SK-N-SH (cell line): ENCODE measurements around the gene ZDHHC5. TPM values are rescaled to one million over a fixed set of nuclear protein-coding genes. Genes with fewer than 3 reads are reported as not detected.
"Not testable (repeated sequence)": the region's sequence is repeated elsewhere in the genome, so short reads cannot be mapped to it uniquely, and the experiment has no call there.

Experiments
- CTCF ChIA-PET: fragments of 300-600, 350-600 bp; formaldehyde crosslinking; extraction: SDS; loops from one replicate; lab custom pipeline; 2021; lab: Yijun Ruan, JAX
- POLR2A ChIA-PET: fragments of 350-600 bp; sonication (Branson Sonifier 250); formaldehyde crosslinking; extraction: SDS; loops from one replicate; lab custom pipeline; 2020; ENCODE audit warnings: antibody characterized with exemption, inconsistent platforms; lab: Yijun Ruan, JAX
- DNase-seq: peaks from one replicate; pipeline ENCODE4 v3.0.0; 2012
- H2AFZ ChIP-seq: fragments of 200-600 bp; sonication (generic); 2 replicates; pipeline ENCODE4 v1.8.1; 2016; ENCODE audit warnings: antibody characterized with exemption, mild to moderate bottlenecking, low read depth
- H3F3A ChIP-seq: fragments of 200-600 bp; sonication (generic); replicated peaks from 2 replicates; pipeline ENCODE3; 2016; ENCODE audit warnings: antibody characterized with exemption, mild to moderate bottlenecking; ENCODE audit not compliant: insufficient read depth
- H3K27ac ChIP-seq, 2 experiments: fragments of 200-500 bp in 1 of 2; fragments of 200-600 bp in 1 of 2; sonication (Bioruptor generic) in 1 of 2; sonication (generic), shearing (Covaris generic) in 1 of 2; 2 replicates each; pipeline versions ENCODE4 v1.5.1 to v1.6.1; 2014 to 2016; ENCODE audit warnings: low read depth in 2 of 2, inconsistent platforms in 1 of 2, low read length in 1 of 2, mild to moderate bottlenecking in 1 of 2, mixed read lengths in 1 of 2
- H3K27me3 ChIP-seq: fragments of 200-600 bp; sonication (generic), shearing (Covaris generic); 2 replicates; pipeline ENCODE4 v1.6.1; 2016; ENCODE audit warnings: mixed run types; ENCODE audit not compliant: insufficient read depth
- H3K36me3 ChIP-seq, 2 experiments: fragments of 200-500 bp in 1 of 2; fragments of 200-600 bp in 1 of 2; sonication (Bioruptor generic) in 1 of 2; sonication (generic) in 1 of 2; replicated peaks in 1 of 2; 2 replicates each; pipeline versions ENCODE3 to v1.5.1; 2014 to 2016; ENCODE audit warnings: low read length in 1 of 2, mild to moderate bottlenecking in 1 of 2; ENCODE audit not compliant: insufficient read depth in 2 of 2, control insufficient read depth in 1 of 2
- H3K4me1 ChIP-seq, 2 experiments: fragments of 200-500 bp in 1 of 2; fragments of 200-600 bp in 1 of 2; sonication (Bioruptor generic) in 1 of 2; sonication (generic), shearing (Covaris generic) in 1 of 2; 2 replicates each; pipeline versions ENCODE4 v1.5.1 to v1.6.1; 2014 to 2016; ENCODE audit warnings: low read depth in 1 of 2, low read length in 1 of 2, mixed run types in 1 of 2; ENCODE audit not compliant: insufficient read depth in 2 of 2, control insufficient read depth in 1 of 2
- H3K4me2 ChIP-seq: fragments of 200-600 bp; sonication (generic), shearing (Covaris generic); 2 replicates; pipeline ENCODE4 v1.6.1; 2017; ENCODE audit warnings: mixed run types
- H3K4me3 ChIP-seq, 2 experiments: fragments of 200-500 bp in 1 of 2; fragments of 200-600 bp in 1 of 2; sonication (Bioruptor generic) in 1 of 2; sonication (generic), shearing (Covaris generic) in 1 of 2; 2 replicates each; pipeline versions ENCODE4 v1.5.1 to v1.8.1; 2014 to 2016; ENCODE audit warnings: low read depth in 2 of 2, inconsistent platforms in 1 of 2, low read length in 1 of 2, mild to moderate bottlenecking in 1 of 2, mixed read lengths in 1 of 2, moderate library complexity in 1 of 2
- H3K79me2 ChIP-seq: fragments of 200-600 bp; sonication (generic); 2 replicates; pipeline ENCODE4 v1.8.1; 2017; ENCODE audit warnings: mild to moderate bottlenecking; ENCODE audit not compliant: insufficient read depth
- H3K9ac ChIP-seq: fragments of 200-600 bp; sonication (generic); 2 replicates; pipeline ENCODE4 v1.6.1; 2017; ENCODE audit warnings: mixed run types
- H3K9me2 ChIP-seq: fragments of 200-600 bp; sonication (generic); 2 replicates; pipeline ENCODE4 v1.6.1; 2017; ENCODE audit warnings: mixed run types
- H3K9me3 ChIP-seq: fragments of 200-600 bp; sonication (generic); 2 replicates; pipeline ENCODE4 v1.6.1; 2017; ENCODE audit warnings: mixed run types, mild to moderate bottlenecking, moderate library complexity
- H4K20me1 ChIP-seq: fragments of 200-600 bp; sonication (generic); 2 replicates; pipeline ENCODE4 v1.6.1; 2017; ENCODE audit warnings: mild to moderate bottlenecking, mixed run types; ENCODE audit not compliant: insufficient read depth
- CHD2 ChIP-seq: fragments of 150-350 bp; IDR thresholded peaks from 2 replicates; pipeline ENCODE4 v1.6.1; 2018; ENCODE audit warnings: low read length; ENCODE audit not compliant: partially characterized antibody
- FOSL2 ChIP-seq: IDR thresholded peaks from 2 replicates; pipeline ENCODE4 v1.4.0; 2012; ENCODE audit warnings: low read depth, mild to moderate bottlenecking, moderate library complexity, borderline replicate concordance
- MAX ChIP-seq: IDR thresholded peaks from 2 replicates; pipeline ENCODE4 v1.4.0; 2012; ENCODE audit warnings: low read depth
- MEF2A ChIP-seq: IDR thresholded peaks from 2 replicates; pipeline ENCODE4 v1.4.0; 2012; ENCODE audit warnings: low read depth, borderline replicate concordance
- MXI1 ChIP-seq: IDR thresholded peaks from 2 replicates; pipeline ENCODE4 v1.6.1; 2012; ENCODE audit warnings: mild to moderate bottlenecking, low read depth, low read length, improper control_type of control experiment
- POLR2AphosphoS5 ChIP-seq: IDR thresholded peaks from 2 replicates; pipeline ENCODE4 v1.6.1; 2012; ENCODE audit warnings: low read depth, low read length
- RFX5 ChIP-seq: IDR thresholded peaks from 2 replicates; pipeline ENCODE4 v1.6.1; 2012; ENCODE audit warnings: mild to moderate bottlenecking, improper control_type of control experiment, low read length
- SIN3A ChIP-seq: IDR thresholded peaks from 2 replicates; pipeline ENCODE4 v1.6.1; 2012; ENCODE audit warnings: low read depth, mild to moderate bottlenecking, low read length, moderate library complexity, borderline replicate concordance
- SMC3 ChIP-seq: IDR thresholded peaks from 2 replicates; pipeline ENCODE4 v1.6.1; 2012; ENCODE audit warnings: low read depth, low read length, improper control_type of control experiment
- USF1 ChIP-seq: IDR thresholded peaks from 2 replicates; pipeline ENCODE4 v1.4.0; 2012; ENCODE audit warnings: low read depth, borderline replicate concordance
- USF2 ChIP-seq: fragments of 150-350 bp; IDR thresholded peaks from 2 replicates; pipeline ENCODE4 v1.6.1; 2017; ENCODE audit warnings: antibody characterized with exemption, low read length, low read depth, borderline replicate concordance
- YY1 ChIP-seq: IDR thresholded peaks from 2 replicates; pipeline ENCODE4 v1.4.0; 2012; ENCODE audit warnings: low read depth, mild to moderate bottlenecking
- WGBS: methylation state at CpG from one replicate; pipeline ENCODE4 v1.1.6; 2017; ENCODE audit warnings: low lambda C conversion rate; 5-methylcytosine and 5-hydroxymethylcytosine counted together
- polyA plus RNA-seq, 3 experiments: library from polyadenylated mRNA; depleted of rRNA; stranded (reverse); fragments of >200 nt; gene quantifications; 2 replicates each; pipeline ENCODE4 v1.2.3, GENCODE V29; 2012

Gene ZDHHC5
- polyA plus RNA-seq, 1 of the 3 experiments (the other 2 are of a cell fraction), result 46.6 TPM

- H3K27me3 ChIP-seq, result no peaks in the 10 kb centered on the region
- no peaks in the 10 kb centered on the region; a peak in 1 of 4 replicates for H3K4me1 ChIP-seq
- CTCF ChIA-PET, result interaction anchor here (0.6 kb wide), 1 partner anchor 11 kb away, joined by 3 read pairs; no protein-coding TSS in a partner anchor
- TF ChIP-seq SIN3A (no peak), POLR2AphosphoS5 (no peak), YY1 (no peak), SMC3 (no peak), USF2 (no peak), CHD2 (no peak)
- 96% methylated on average over 3 of the region's 4 CpGs for WGBS
- no peak for DNase-seq
- H3F3A ChIP-seq, result no peaks in the 10 kb centered on the region
- H3K36me3 ChIP-seq, result peaks cover 30 to 53% of the 10 kb centered on the region in 2 experiments
- H3K9me2 ChIP-seq, result no peaks in the 10 kb centered on the region
- POLR2A ChIA-PET, result no interaction called here
- peaks cover 99% of the 10 kb centered on the region for H3K79me2 ChIP-seq
- H3K4me2 ChIP-seq, result no peak overlapping the region
- H3K27ac ChIP-seq, result no peak overlapping the region
- no peak overlapping the region for H3K9ac ChIP-seq
- no peaks in the 10 kb centered on the region for H3K9me3 ChIP-seq
- H2AFZ ChIP-seq, result no peak overlapping the region
- no peak overlapping the region for H3K4me3 ChIP-seq
- peaks cover 47% of the 10 kb centered on the region for H4K20me1 ChIP-seq
Measured at GRCh38 chr11:57679396-57679795, 11.5 kb downstream of the ZDHHC5 start.

- peaks cover 99% of the 10 kb centered on the region for H3K79me2 ChIP-seq
- WGBS, result 72% methylated on average over 2 of the region's 2 CpGs
- peaks cover 30 to 49% of the 10 kb centered on the region in 2 experiments for H3K36me3 ChIP-seq
- no peak overlapping the region for H2AFZ ChIP-seq
- H3K9me3 ChIP-seq, result no peaks in the 10 kb centered on the region
- H3K4me1 ChIP-seq, result no peaks in the 10 kb centered on the region; a peak in 1 of 4 replicates
- no peak overlapping the region for H3K9ac ChIP-seq
- H3K27me3 ChIP-seq, result no peaks in the 10 kb centered on the region
- no peak overlapping the region for H3K4me2 ChIP-seq
- peaks cover 43% of the 10 kb centered on the region for H4K20me1 ChIP-seq
- no peak for DNase-seq
- no peaks in the 10 kb centered on the region for H3F3A ChIP-seq
- no peak overlapping the region for H3K27ac ChIP-seq
- TF ChIP-seq MAX (no peak), FOSL2 (peak; percentile 7; the same call in 1 of the 2 replicates), MEF2A (no peak), MXI1 (no peak)
- TF ChIP-seq, all 33 proteins: peak for 1
- Histone ChIP-seq H3K4me3 (no peak overlapping the region), H3K9me2 (no peaks in the 10 kb centered on the region)
- POLR2A ChIA-PET, result no interaction called here
- CTCF ChIA-PET, result no interaction called here
Measured at GRCh38 chr11:57680552-57680874, 12.6 kb downstream of the ZDHHC5 start.

- peaks cover 99% of the 10 kb centered on the region for H3K79me2 ChIP-seq
- peaks cover 43% of the 10 kb centered on the region for H4K20me1 ChIP-seq
- H3K4me1 ChIP-seq, result no peaks in the 10 kb centered on the region; a peak in 1 of 4 replicates
- no peak for TF ChIP-seq MXI1
- no peak for TF ChIP-seq CHD2
- TF ChIP-seq RFX5, result no peak
- TF ChIP-seq USF1, result no peak
- no peak overlapping the region for H3K4me3 ChIP-seq
- H3F3A ChIP-seq, result no peaks in the 10 kb centered on the region
- no peaks in the 10 kb centered on the region for H3K27me3 ChIP-seq
- 96% methylated on average over 1 of the region's 1 CpG for WGBS
- no peak overlapping the region for H2AFZ ChIP-seq
- H3K27ac ChIP-seq, result no peak overlapping the region
- ChIA-PET POLR2A (no interaction called here), CTCF (interaction anchor here (0.6 to 1.0 kb wide), 2 partner anchors 120 to 262 kb away, joined by 3 read pairs; no protein-coding TSS in a partner anchor)
- H3K9me3 ChIP-seq, result no peaks in the 10 kb centered on the region
- no peak overlapping the region for H3K4me2 ChIP-seq
- no peak overlapping the region for H3K9ac ChIP-seq
- no peak for DNase-seq
- H3K9me2 ChIP-seq, result no peaks in the 10 kb centered on the region
- H3K36me3 ChIP-seq, result peaks cover 30 to 43% of the 10 kb centered on the region in 2 experiments
Measured at GRCh38 chr11:57681168-57681567, 13.3 kb downstream of the ZDHHC5 start.

GRCh38 chr11:57690474-57690873 is 22.6 kb downstream of the ZDHHC5 start:
- H3K4me2 ChIP-seq, H2AFZ ChIP-seq, DNase-seq, H3K9ac ChIP-seq, POLR2A ChIA-PET, H3K4me1 ChIP-seq, H4K20me1 ChIP-seq, H3K27me3 ChIP-seq, CTCF ChIA-PET, H3K9me2 ChIP-seq, H3K9me3 ChIP-seq, H3K27ac ChIP-seq, H3K4me3 ChIP-seq, H3F3A ChIP-seq: not testable (repeated sequence)
- Histone ChIP-seq H3K79me2 (peaks cover 35% of the 10 kb centered on the region; the same call in 1 of the 2 replicates), H3K36me3 (peaks cover 48 to 57% of the 10 kb centered on the region in 2 experiments)
- WGBS, result 98% methylated on average over 5 of the region's 5 CpGs
